ENCODE results near the gene OSBPL5.

OSBPL5 gene

GRCh38 chr11:3176487-3176886 lies 11.4 kb upstream of the OSBPL5 start:
- no peak for TF ChIP-seq CTCF (IDR thresholded peaks at IDR 0.05; ENCODE audit: extremely low read depth, missing control alignments)

GRCh38 chr11:3175194-3175593 lies 10.1 kb upstream of the OSBPL5 start:
- no peak for TF ChIP-seq CTCF (IDR thresholded peaks at IDR 0.05; ENCODE audit: extremely low read depth, missing control alignments)
- no peak for DNase-seq (ENCODE audit: low spot score)

More at GRCh38 chr11:3176487-3176886, 11.4 kb upstream of the OSBPL5 start:
- no peak for DNase-seq (ENCODE audit: low spot score)

DNA sequence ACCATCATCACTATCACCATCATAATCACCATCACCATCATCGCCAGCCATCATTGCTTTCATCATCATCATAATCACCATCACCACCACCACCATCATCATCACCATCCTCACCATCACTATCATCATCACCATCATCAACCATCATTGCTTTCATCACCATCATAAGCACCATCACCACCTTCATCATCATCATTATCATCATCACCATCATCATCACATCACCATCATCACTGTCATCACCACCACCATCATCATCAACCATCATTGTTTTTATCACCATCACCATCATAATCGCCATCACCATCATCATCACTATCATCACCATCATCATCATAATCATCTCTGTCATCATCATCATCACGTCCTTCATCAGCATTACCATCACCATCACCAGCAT lies 9.3 kb upstream of the OSBPL5 start:
- no peak for TF ChIP-seq CTCF (IDR thresholded peaks at IDR 0.05; ENCODE audit: extremely low read depth, missing control alignments)

GRCh38 chr11:3173795-3174194 lies 8.7 kb upstream of the OSBPL5 start:
- no peak for TF ChIP-seq CTCF (IDR thresholded peaks at IDR 0.05; ENCODE audit: extremely low read depth, missing control alignments)
- no peak for DNase-seq (ENCODE audit: low spot score)

More for the DNA sequence above, 9.3 kb upstream of the OSBPL5 start:
- no peak for DNase-seq (ENCODE audit: low spot score)

DNA sequence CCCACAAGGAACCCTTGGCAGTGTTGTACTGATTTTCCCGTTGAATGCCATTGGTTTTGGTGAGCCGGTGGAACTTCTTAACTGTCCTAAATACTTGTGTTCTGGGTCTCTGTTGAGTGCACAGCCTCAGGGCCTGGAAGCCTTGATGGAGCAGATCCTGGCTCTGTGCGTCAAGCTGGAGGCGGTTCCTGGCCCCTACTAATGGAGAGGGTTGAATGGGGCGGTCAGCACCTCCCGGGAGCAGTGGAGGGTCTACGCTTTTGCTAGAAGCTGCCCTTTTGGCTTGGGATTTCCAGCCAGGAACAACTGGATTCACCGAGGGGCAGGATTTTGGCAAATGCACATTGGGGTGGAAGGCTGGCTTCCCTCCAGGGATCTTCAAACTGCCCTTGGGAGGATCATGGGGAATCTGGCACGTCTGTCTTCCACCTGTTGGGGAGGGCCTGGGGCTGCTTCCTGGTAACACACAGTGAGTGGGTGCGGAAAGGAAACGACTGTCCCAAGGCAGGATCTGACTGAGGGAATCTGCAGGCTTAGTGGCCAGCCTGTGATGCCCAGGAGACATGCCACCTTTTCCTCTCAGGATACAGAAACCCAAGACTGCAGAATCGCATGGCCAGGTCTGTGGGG lies 6.9 kb upstream of the OSBPL5 start:
- DNase-seq (ENCODE audit: low spot score), result no peak
- TF ChIP-seq CTCF (IDR thresholded peaks at IDR 0.05; ENCODE audit: extremely low read depth, missing control alignments), result no peak

DNA sequence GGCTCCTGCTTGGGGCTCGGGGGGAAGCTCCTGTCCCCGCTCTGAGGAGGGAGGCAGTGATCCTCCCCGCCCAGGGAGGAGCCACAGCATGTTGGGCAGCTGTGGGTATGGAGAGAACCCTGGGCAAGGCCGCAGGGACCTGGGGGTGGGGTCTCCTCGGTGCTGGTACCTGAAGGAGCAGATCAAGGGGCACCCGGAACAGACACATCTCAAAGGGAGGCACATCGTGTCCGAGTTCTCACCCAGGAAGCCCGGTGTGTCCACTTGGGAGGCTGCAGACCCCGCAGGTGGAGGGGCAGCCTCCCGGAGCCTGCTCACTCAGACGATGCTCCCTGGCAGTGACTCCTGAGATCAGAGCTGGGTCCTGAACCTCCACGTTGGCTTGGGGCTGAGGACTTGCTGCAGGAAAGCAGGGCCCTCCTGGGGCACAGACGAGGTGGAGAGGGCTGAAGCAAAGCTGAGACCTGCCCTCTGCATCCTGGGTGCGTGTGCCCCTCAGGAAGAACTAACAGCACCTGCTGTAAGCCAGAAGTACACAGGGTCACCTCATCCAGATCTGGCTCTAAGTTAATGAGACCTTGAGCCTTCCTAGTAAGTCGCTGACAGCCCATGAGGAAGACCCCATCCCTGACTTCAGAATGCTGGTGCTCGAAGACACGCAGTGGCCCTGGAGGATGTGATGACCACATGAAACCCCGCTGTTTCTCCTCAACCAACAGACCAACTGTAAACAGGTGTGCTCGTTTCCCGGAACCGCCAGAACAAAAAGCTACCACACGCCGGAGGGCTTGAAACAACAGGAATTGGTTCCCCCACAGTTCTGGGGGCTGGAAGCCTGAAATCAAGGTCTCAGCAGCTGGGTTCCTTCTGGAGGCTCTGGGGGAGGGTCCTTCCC lies 5.9 kb upstream of the OSBPL5 start:
- no peak for TF ChIP-seq CTCF (IDR thresholded peaks at IDR 0.05; ENCODE audit: extremely low read depth, missing control alignments)
- no peak for DNase-seq (ENCODE audit: low spot score)

DNA sequence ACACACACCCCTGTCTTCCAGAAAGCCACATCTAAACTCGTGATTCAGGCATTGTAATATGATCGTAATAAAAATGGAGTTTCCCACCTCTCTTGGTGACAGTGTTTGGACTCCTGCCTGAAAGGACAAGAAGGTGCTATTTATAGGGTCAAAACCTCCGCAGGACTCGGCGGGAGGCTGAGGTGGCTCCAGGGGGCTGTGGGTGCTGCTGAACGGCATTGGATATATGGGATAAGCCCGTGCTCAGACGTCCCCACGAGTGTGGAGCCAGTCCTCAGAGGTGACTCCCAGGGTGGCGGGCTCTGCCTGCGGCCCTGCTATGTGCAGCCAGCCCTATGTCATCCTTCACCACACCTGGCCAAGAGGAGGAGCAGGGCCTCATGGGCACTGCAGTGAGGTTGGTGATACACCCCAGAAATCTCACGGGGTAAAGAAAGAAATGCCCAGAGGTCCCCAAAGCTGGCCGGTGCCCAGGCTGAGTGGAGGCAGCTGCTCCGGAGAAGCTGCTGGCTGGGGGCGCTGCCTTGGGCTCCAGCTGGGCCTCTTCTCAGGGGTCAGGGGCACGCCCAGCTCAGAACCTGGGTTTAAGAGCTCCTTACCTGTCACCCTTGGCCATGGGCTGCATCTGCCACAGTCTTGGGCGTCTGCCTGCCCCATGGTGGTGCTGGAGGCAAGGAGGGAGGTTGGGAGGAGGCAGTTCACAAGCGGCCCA lies 5.1 kb upstream of the OSBPL5 start:
- no peak for DNase-seq (ENCODE audit: low spot score)
- no peak for TF ChIP-seq CTCF (IDR thresholded peaks at IDR 0.05; ENCODE audit: extremely low read depth, missing control alignments)

All from GM20000 (cell line).